Effector memory CD8-positive, alpha-beta T cell (primary cell): ENCODE measurements around the gene TNC.

Experiments used
- ATAC-seq: fragments of 150-1000 bp; cut with Tn5 transposase; replicated peaks from 2 replicates; pipeline ENCODE4 v1.10.0; 2021; ENCODE audit warnings: mild to moderate bottlenecking, moderate library complexity
- DNase-seq, 3 experiments: peaks; one replicate each; pipeline ENCODE4 v3.0.0; 2021
- H3K27ac Mint-ChIP-seq, 2 donors: one replicate each; pipeline ENCODE4 v1.8.0; 2022; ENCODE audit warnings: mild to moderate bottlenecking in 2 of 2, mixed read lengths in 2 of 2, moderate library complexity in 2 of 2
- H3K27me3 Mint-ChIP-seq, 2 donors: one replicate each; pipeline ENCODE4 v1.8.0; 2022; ENCODE audit warnings: mixed read lengths in 2 of 2
- H3K36me3 Mint-ChIP-seq: one replicate; pipeline ENCODE4 v1.8.0; 2022; ENCODE audit warnings: mild to moderate bottlenecking, moderate library complexity, mixed read lengths; ENCODE audit not compliant: insufficient read depth
- H3K4me1 Mint-ChIP-seq, 2 donors: one replicate each; pipeline ENCODE4 v1.8.0; 2022; ENCODE audit warnings: low read depth in 2 of 2, mixed read lengths in 2 of 2
- H3K4me3 Mint-ChIP-seq, 2 donors: one replicate each; pipeline ENCODE4 v1.8.0; 2022; ENCODE audit warnings: mild to moderate bottlenecking in 2 of 2, mixed read lengths in 2 of 2, moderate library complexity in 2 of 2
- H3K9me3 Mint-ChIP-seq, 2 donors: one replicate each; pipeline ENCODE4 v1.8.0; 2022; ENCODE audit warnings: mixed read lengths in 2 of 2

TNC gene

DNA sequence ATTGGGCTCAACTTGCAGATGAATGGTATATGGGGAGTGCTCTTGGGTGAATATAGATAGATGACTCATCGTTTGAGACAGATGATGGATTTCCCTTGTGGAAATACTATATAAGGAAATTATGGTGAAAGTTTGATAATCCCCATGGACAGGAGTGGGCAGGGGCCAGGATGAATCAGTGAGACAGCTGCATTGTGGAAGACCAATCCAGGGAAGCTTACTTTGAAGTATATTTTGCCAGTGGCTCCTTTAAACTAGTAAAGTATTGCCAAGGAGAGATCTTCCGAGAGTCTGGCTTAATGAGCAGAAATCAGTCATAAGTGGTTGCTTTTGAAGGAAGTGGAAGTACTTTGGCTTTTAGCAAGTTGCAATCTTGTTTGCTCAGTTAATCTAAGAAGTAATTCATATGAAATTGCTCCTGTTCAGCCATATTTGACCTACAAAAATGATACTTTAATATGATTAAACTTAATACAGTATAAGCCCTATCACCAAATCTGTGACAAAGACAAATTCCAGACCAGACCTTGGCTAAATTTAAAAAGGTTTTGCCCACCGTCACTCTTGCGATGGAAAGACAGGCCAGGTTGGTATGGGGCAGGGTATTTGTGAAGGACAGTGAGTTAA lies 9.3 kb upstream of the TNC start:
- Mint-ChIP-seq H3K4me1 (no peaks in the 10 kb centered on the region), H3K4me3 (no peak overlapping the region), H3K9me3 (peaks cover 0 to 8% of the 10 kb centered on the region in 2 donors), H3K27me3 (peaks cover 28 to 73% of the 10 kb centered on the region in 2 donors), H3K27ac (no peak overlapping the region), H3K36me3 (no peaks in the 10 kb centered on the region)
- no peak for ATAC-seq
- DNase-seq = no peak

GRCh38 chr9:115126404-115126803 lies 8.4 kb upstream of the TNC start:
- Mint-ChIP-seq H3K9me3 (peaks cover 0 to 8% of the 10 kb centered on the region in 2 donors), H3K27me3 (peaks cover 31 to 76% of the 10 kb centered on the region in 2 donors), H3K4me1 (no peaks in the 10 kb centered on the region), H3K27ac (no peak overlapping the region), H3K36me3 (no peaks in the 10 kb centered on the region), H3K4me3 (no peak overlapping the region)
- no peak for ATAC-seq
- DNase-seq = no peak

- no peak overlapping the region for H3K4me3 Mint-ChIP-seq
- DNase-seq (no peak), ATAC-seq (no peak)
- peaks cover 0 to 8% of the 10 kb centered on the region in 2 donors for H3K9me3 Mint-ChIP-seq
- no peak overlapping the region for H3K27ac Mint-ChIP-seq
- peaks cover 33 to 86% of the 10 kb centered on the region in 2 donors for H3K27me3 Mint-ChIP-seq
- H3K4me1 Mint-ChIP-seq = no peaks in the 10 kb centered on the region
- H3K36me3 Mint-ChIP-seq = no peaks in the 10 kb centered on the region
Observed at GRCh38 chr9:115122937-115123336, 5.0 kb upstream of the TNC start.

GRCh38 chr9:115121181-115121580 lies 3.2 kb upstream of the TNC start:
- Mint-ChIP-seq H3K4me3 (no peak overlapping the region), H3K36me3 (no peaks in the 10 kb centered on the region), H3K27ac (no peak overlapping the region), H3K9me3 (peaks cover 0 to 8% of the 10 kb centered on the region in 2 donors), H3K27me3 (peaks cover 49 to 95% of the 10 kb centered on the region in 2 donors), H3K4me1 (no peaks in the 10 kb centered on the region)
- ATAC-seq = no peak
- no peak for DNase-seq

GRCh38 chr9:115118879-115119218 lies 892 bp upstream of the TNC start:
- no peak for ATAC-seq
- no peaks in the 10 kb centered on the region for H3K36me3 Mint-ChIP-seq

DNA sequence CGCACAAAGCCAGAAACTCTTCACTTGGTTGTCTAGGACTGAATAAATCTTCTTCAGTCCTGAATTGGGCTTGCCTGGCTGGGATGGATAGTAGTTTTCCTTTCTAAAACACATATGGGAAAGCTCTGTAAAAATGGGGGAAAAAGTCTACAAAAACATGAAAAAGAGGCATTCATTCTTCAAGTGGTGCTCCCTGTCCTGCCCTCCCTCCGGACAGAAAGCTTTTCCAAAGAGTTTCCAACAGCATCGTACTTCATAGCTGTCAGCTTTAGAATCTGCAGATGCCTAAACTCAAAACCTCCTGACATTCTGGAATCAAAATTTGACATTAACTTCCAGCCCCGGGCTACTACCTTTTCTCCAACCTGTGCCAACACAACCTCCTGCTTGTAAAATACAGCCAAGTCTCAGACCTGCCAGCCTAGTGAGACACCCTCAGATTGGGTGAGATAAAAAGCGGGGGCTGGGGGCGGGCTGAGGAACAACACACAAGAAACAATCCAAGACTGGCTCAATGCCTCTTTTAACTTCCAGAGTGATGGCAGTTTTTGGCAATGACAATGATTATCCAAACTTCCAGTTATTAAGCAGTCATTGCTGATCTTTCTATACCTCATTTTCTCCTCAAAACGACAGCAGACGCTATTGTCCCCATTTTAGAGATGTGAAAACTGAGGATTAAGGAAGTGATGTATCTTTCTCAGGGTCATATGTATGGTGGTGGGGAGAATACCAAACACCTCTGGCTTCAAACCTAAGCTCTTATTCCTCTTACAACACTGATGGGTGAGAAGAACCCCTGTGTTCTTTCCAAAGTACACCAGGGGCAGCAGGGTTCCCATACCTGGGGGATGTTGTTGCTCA lies 1.3 kb downstream of the TNC start:
- no peak for DNase-seq
- no peaks in the 10 kb centered on the region for H3K36me3 Mint-ChIP-seq
- H3K4me3 Mint-ChIP-seq = no peak overlapping the region
- H3K27ac Mint-ChIP-seq = no peak overlapping the region
- no peaks in the 10 kb centered on the region for H3K4me1 Mint-ChIP-seq
- H3K27me3 Mint-ChIP-seq = peaks cover 70 to 94% of the 10 kb centered on the region in 2 donors
- ATAC-seq = no peak
- H3K9me3 Mint-ChIP-seq = no peaks in the 10 kb centered on the region

More at GRCh38 chr9:115118879-115119218, 892 bp upstream of the TNC start:
- Mint-ChIP-seq H3K27ac (no peak overlapping the region), H3K9me3 (no peaks in the 10 kb centered on the region), H3K27me3 (peaks cover 61 to 95% of the 10 kb centered on the region in 2 donors), H3K4me3 (no peak overlapping the region), H3K4me1 (no peaks in the 10 kb centered on the region)
- DNase-seq = no peak

DNA sequence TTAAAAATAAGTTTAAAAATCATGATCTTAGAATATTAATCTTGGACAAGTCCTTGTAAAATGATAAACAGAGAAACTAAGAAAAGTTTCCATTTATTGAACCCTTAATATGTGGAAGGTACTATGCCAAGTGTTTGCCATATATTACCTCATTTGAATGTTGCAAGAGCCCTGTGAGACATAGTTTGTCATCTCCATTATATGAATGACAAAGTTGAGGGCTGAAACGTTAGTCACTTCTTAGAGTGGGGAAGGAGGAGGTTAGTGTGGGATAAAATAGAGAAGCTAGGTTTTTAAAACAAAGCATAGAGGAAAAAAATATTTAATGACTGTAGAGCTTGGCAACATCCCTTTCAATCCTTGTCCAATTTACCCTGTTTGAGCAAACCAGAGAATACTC lies 2.0 kb downstream of the TNC start:
- Mint-ChIP-seq H3K9me3 (no peaks in the 10 kb centered on the region), H3K27me3 (peaks cover 67 to 87% of the 10 kb centered on the region in 2 donors), H3K4me3 (no peak overlapping the region), H3K4me1 (no peaks in the 10 kb centered on the region), H3K36me3 (no peaks in the 10 kb centered on the region), H3K27ac (no peak overlapping the region)
- ATAC-seq (no peak), DNase-seq (no peak)

GRCh38 chr9:115115117-115115880 lies 2.7 kb downstream of the TNC start:
- H3K4me3 Mint-ChIP-seq = no peak overlapping the region
- peaks cover 71 to 86% of the 10 kb centered on the region in 2 donors for H3K27me3 Mint-ChIP-seq
- H3K27ac Mint-ChIP-seq = no peak overlapping the region
- no peak for DNase-seq
- no peaks in the 10 kb centered on the region for H3K36me3 Mint-ChIP-seq
- ATAC-seq = no peak
- H3K4me1 Mint-ChIP-seq = no peaks in the 10 kb centered on the region
- H3K9me3 Mint-ChIP-seq = no peaks in the 10 kb centered on the region

DNA sequence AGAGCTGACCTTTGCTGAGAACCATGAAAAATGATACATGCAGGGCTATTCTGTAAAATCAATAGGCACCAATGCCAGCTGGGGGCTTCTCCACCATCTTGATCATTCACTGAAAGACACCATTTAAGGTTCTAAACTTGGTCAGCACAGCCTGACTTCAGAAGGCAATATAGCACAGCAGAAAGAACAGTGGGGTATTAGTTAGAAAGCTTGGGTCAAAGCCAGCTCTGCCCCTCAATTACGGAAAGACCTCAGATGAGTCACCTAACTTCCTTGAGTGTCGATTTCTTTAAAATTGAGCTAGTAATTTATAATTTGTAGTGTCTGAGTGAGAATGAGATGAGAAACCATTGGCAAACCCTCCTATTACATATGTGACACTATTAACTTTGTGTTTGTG lies 3.4 kb downstream of the TNC start:
- ATAC-seq (no peak), DNase-seq (no peak)
- Mint-ChIP-seq H3K4me3 (no peak overlapping the region), H3K27ac (no peak overlapping the region), H3K4me1 (no peaks in the 10 kb centered on the region), H3K27me3 (peaks cover 77 to 87% of the 10 kb centered on the region in 2 donors), H3K9me3 (no peaks in the 10 kb centered on the region), H3K36me3 (no peaks in the 10 kb centered on the region)

DNA sequence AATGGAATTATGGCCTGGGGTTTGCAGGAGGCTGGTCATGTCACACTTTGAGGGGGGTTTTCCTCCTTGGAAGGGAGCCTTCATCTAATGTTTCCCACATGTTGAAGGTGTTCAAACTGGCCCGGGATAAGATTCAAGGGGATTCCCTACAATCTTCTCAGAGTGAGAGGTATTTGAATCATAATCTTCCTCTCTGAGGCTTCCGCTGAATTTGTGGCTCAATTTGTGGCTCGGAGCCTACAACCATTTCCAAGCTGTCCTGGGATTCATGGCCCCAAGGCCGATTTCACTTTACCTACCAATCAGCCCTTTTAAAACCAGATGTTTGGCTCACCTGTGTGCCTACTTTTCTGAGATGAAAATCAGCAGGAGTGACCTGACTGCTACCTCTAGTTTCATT lies 3.9 kb downstream of the TNC start:
- H3K9me3 Mint-ChIP-seq = no peaks in the 10 kb centered on the region
- H3K27ac Mint-ChIP-seq = no peak overlapping the region
- no peak overlapping the region for H3K4me3 Mint-ChIP-seq
- no peak for ATAC-seq
- no peak for DNase-seq
- H3K4me1 Mint-ChIP-seq = no peaks in the 10 kb centered on the region
- H3K36me3 Mint-ChIP-seq = no peaks in the 10 kb centered on the region
- H3K27me3 Mint-ChIP-seq = peaks cover 74 to 85% of the 10 kb centered on the region in 2 donors

DNA sequence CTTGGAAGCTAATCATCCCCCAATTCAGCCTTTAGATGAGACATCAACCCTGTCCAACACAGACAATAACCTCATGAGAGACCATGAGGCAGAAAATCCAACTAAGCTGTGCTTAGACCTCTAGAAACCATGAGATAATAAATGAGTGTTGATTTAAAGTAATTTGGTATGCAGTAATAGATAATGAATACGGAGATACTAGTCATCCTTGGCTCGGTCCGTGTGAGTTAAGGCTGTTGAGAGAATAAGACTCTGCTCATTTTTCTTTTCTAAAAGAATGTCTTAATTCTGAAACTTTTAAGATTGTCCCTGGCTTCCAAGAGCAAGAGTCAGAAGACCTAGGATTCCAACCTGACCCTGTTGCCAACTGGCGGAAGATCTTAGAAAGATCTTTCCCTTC lies 6.1 kb downstream of the TNC start:
- H3K27ac Mint-ChIP-seq = no peak overlapping the region
- ATAC-seq = no peak
- no peaks in the 10 kb centered on the region for H3K4me1 Mint-ChIP-seq
- no peaks in the 10 kb centered on the region for H3K9me3 Mint-ChIP-seq
- DNase-seq = no peak
- H3K36me3 Mint-ChIP-seq = no peaks in the 10 kb centered on the region
- H3K4me3 Mint-ChIP-seq = no peak overlapping the region
- H3K27me3 Mint-ChIP-seq = peaks cover 63 to 64% of the 10 kb centered on the region in 2 donors

DNA sequence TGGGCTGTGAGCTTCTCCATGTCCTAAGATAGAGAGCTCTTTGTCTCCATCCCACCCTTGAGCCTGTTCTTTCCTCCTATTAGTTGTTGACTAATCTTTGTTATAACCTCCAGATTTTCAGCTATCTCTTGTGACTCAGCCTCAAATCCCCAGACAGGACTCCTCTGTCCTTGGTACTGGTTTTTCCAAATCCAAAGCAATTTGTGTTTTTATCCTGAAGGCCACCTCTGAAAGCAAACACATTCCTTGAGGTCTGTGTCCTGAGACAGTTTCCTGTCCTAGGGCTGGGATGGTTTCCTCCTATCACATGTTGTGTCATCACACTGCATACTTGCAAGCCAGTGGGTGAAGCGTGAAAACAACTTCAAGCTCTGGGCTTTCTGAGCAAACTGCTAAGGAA lies 8.5 kb downstream of the TNC start:
- DNase-seq = no peak
- H3K36me3 Mint-ChIP-seq = no peaks in the 10 kb centered on the region
- peaks cover 44 to 54% of the 10 kb centered on the region in 2 donors for H3K27me3 Mint-ChIP-seq
- no peak for ATAC-seq
- H3K4me3 Mint-ChIP-seq = no peak overlapping the region
- H3K9me3 Mint-ChIP-seq = no peaks in the 10 kb centered on the region
- peaks cover 0 to 3% of the 10 kb centered on the region in 2 donors for H3K4me1 Mint-ChIP-seq
- no peak overlapping the region for H3K27ac Mint-ChIP-seq

DNA sequence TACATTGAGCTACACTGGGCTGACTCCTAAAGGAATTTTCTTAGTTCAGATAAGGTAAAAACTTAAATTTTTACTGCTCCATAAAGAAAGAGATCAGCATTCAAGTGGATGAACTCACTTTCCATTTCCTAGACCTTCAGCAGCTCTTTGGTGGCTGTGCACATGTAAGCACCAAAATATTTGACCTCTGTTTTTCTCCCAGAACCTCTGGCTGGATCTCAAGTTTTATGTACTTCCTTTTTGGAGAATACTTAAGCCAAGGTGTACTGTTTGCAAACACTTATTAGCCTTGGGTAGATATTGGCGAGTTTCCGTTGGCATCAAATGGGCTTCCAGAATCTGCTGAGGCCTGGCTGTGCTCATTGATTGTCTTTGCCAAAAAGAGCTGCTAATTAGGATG lies 10.3 kb downstream of the TNC start:
- ATAC-seq (no peak), DNase-seq (no peak)
- no peak overlapping the region for H3K27ac Mint-ChIP-seq
- no peaks in the 10 kb centered on the region for H3K36me3 Mint-ChIP-seq
- H3K4me1 Mint-ChIP-seq = peaks cover 0 to 3% of the 10 kb centered on the region in 2 donors
- H3K9me3 Mint-ChIP-seq = no peaks in the 10 kb centered on the region
- peaks cover 36 to 49% of the 10 kb centered on the region in 2 donors for H3K27me3 Mint-ChIP-seq
- no peak overlapping the region for H3K4me3 Mint-ChIP-seq
